ENCODE measurements around the gene AOPEP.

The AOPEP gene

DNA sequence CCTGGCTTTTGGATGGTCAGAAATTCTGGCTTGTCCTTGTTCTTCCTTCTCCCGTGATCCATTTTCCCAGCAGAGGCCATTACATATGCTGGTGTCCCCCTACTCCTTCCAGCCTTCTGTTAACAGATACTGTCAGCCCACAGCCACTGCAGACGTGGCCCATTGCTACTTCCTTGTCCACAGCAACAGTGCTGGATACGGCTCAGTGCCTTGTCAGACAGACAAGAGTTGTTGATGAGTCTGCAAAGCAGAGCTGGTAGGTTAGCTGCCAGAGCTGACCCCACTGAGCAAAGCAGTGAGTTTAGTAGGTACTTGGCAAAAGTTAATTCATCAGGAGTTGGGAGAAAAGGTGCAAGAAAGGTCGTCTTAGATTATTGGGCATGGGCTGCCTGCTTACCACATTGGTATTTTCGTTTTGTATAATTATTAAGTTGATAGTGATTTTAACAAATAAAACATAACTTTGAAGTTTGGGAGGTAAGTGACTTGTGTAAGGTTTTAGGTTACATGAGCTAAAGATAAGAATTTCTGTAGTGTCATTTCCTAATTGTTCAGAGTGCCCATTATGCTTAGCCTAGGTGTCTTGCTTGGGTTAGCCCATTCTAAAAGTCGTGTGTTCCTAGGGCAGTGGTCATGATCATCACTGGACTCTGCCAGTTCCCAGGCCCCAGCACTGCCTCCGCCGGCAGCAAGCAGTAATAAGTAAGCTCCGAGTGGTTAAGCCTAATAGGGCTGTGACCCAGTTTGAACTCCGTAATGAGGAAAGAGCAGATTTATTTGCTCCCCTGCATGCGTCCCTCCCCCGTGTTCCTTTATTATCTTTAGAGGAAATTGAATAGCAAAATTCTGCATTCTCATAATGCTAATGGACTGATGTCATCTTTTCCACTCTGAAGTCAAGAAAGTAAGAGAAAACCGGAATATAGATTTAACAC, 299.0 kb downstream of the AOPEP start:
- DNase-seq = no peak

DNA sequence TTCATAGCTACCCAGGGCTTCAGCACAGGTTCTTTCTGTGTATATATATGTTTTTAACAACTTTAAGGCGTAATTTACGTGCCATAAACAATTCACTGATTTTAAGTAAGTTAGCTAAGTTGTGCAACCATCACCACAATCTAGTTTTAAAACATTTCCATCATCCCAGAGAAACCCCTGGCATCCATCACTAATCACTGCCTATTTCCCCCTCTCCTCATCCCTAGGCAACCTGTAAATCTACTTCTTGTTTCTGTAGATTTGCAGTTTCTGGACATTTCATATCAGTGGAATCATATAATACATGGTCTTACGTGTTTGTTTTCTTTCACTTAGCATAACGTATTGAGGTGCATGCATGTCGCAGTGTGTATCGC, 299.6 kb downstream of the AOPEP start:
- DNase-seq = no peak

DNA sequence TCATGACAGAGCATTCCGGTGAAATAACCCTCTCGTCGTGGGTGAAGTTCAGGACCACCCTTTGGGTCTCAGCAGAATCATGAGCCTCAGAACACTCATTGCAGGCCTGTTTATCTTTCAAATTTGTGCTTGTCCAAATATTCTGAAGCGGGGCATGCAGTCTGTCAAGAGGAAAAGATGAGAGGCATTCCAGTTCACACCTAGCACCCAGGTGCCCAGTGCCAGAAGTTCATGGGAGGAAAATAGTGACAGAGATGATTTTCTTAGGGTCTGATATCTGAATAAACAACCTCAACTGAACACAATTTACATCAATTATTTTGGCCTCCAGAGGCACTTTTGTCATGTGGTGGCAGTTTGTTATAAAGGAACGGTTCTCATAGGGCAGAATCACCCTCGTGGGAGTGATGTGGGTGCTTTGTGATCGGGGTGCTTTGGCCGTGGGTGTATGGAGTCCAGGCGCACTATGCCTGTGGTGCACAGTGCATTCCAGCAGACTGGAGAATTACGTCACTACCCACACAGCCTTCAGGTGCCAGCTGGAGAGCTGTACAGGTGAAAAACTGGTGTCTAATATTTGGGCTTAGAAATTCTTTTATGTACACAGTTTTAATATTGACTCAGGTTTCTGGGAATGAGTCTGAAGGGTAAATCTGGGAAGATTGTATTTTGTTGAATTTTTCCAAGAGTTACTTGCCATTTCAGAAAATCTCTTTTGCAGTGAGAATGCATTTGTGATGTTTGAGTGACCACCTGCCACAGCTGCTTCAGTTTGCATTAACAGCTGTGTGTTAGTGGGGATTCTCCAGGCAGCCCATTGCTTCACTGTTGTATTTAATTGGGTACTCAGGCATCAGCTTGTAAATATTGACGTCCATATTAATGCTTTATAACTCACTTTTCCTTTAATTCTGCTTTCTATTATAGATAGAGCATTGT, 301.7 kb downstream of the AOPEP start:
- no peak for DNase-seq

DNA sequence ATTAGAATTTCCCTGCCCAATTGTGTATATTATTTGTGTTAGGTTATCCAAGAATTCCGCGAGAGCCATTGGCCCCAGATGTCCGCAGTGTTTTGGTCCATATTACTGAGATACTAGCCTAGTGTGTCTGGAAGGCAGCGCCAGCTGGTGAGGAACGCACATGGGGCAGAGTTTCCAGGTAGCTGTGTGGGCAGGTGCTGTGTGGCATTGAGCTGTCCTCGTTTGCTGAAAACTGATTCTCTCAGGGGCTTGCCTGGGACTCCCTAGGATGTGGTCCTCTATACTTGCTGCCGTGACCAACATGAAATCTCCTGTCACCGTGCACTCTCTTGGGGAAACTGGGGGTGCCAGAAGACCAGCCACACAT, 302.3 kb downstream of the AOPEP start:
- DNase-seq = no peak

DNA sequence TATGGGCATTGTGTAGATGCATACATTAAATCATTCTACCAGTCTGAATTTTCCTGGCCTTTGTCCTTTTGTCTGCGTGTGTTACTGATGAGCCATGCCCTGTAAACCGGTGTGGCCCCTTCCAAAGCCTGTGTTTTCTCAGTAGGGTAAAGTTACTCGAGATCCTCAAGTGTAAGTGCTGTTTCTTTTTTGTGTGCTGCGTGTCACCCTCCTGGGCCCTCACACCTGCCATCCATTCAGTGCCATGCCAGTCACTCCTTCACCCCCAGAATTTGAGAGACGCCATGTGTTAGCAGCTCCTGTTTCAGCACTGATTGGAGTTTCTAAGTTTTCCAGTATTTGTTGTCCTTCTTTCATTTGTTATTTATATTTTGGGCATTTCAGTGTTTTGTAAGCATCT, 302.8 kb downstream of the AOPEP start:
- DNase-seq = no peak

GRCh38 chr9:95029720-95030119, 303.2 kb downstream of the AOPEP start:
- no peak for DNase-seq

GRCh38 chr9:95030344-95030743, 303.8 kb downstream of the AOPEP start:
- no peak for DNase-seq

GRCh38 chr9:95030920-95031642, 304.6 kb downstream of the AOPEP start:
- DNase-seq = no peak

- DNase-seq = no peak
Observed at GRCh38 chr9:95031711-95032461, 305.4 kb downstream of the AOPEP start.

DNA sequence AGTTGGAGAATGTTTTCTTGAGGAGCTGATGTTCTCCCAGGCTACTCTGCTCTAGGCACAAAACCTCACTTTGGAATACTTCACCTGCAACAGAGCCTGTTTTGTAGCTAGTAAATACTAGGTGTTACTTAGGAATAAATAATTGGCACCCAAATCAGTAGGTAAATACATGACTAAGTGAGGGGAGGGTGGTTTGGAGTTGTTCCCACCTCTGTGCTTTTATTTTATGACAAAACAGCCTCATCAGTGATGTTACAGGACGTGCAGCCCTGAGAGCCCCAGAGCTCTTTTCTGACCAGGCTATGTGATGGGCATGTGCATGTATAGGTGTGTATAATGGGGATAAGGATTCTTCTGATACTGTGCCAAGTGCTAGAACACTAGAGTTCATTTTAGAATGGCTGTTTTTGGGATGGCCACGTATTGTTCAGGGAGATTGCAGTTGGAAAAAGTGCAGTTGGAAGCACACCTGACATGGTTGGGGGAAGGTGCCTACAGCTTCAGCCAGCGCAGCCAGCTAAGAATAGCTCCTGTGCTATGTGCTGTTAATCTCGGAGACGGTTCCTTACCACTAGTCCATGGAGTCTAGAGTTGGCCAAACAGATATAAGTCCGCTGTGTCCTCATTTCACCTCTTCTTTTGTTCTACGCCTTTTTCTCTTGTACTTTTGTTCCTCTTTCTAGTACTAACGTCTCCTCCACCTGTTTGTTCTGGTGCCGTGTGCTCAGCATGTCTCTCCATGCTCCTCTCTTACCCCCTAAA, 306.3 kb downstream of the AOPEP start:
- no peak for DNase-seq

GRCh38 chr9:95035846-95036245, 309.3 kb downstream of the AOPEP start:
- DNase-seq = no peak

- no peak for DNase-seq
Observed at GRCh38 chr9:95036676-95037075, 310.2 kb downstream of the AOPEP start.

DNA sequence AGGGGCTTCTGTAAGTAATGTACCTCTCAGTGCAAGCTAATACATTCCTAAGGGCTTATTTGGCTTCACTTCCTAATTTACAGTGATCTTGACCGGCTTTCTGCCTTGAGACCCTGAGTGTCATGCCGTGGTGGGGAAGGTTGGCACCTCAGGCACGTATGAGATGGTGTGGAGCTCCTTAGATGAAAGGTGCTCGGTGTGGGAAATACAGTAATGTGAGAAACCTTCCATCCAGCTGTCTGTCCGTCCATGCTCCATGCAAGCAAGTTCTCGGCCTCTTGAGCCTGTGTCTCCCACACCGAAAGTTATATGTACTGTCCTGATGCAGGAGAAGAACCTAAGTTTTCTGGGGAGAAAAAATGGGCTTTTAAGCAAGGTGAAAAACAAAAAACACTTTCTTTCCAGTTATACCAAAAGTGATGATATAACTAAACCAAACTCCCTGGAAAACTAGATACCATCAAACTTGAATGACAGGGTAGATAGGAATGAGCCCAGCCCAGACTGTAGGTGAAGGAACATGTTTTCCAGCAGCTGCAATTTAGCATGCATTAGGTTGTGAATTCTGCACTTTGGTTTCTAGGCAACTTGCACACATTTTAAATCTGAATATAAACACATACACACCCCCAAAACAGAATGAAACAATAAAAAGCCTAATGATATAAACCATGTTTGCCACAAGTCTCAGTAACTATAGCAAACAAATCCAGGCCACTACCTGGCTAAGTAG, 311.5 kb downstream of the AOPEP start:
- no peak for DNase-seq

- no peak for DNase-seq
Observed at GRCh38 chr9:95038666-95039065, 312.2 kb downstream of the AOPEP start.

DNA sequence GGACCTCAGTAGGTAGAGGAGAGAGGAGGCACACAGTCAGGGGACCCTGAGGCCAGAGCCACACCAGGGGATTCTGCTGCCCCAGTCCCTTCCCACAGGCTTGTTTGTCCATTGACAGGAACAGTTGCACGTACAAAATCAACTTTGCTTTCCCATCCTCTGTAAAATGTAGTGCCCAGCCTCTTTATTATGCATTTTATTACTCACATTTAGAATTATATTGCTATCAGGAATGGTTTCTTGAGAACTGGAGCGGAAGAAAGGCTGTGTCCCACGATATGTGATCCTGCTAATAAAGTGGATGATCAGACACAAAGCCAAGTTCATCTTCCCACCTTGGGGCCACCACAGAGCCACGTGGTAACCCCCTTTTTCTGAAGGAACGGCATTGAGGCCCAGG, 313.6 kb downstream of the AOPEP start:
- DNase-seq = no peak

DNA sequence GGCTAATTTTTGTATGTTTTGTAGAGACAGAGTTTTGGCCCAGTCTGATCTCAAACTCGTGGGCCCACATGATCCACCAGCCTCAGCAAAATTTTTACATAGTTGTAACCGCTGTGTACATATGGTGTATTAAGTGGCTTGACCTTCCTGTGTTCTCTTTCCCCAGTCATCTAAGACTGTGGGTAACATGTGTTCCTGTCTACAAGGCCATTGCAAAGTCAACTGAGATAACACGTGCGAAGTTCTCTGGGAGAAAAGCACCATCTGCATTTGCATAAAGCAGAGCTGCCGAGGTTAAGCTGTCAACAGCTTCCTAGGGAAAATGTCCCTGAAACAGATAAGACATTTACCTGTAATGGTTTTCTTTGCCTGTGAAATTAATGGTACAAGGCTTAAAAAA, 317.3 kb downstream of the AOPEP start:
- no peak for DNase-seq

- DNase-seq = no peak
Observed at GRCh38 chr9:95044731-95045508, 318.4 kb downstream of the AOPEP start.

GRCh38 chr9:95045751-95046150, 319.3 kb downstream of the AOPEP start:
- DNase-seq = no peak

GRCh38 chr9:95047452-95048224, 321.1 kb downstream of the AOPEP start:
- DNase-seq = no peak
